ENCODE results near the gene SLC45A2.
A peak's percentile ranks its signal among the peaks of the same experiment; 100 is the strongest.

GRCh38 chr5:33936004-33936380, 48.5 kb downstream of the SLC45A2 start:
- no peak for TF ChIP-seq ATF3 (CRISPR knock-in tag; conservative IDR thresholded peaks at IDR 0.05)
- no peak for TF ChIP-seq NR1H2 (CRISPR knock-in tag; IDR thresholded peaks at IDR 0.05)
- 0 out of 2 replicates have a peak, but pooled peaks have one; percentile 89 for TF ChIP-seq RELA (CRISPR knock-in tag; IDR thresholded peaks at IDR 0.05; ENCODE audit: borderline replicate concordance)

Measured in WTC11 (cell line).